K562 (cell line): Measurements from ENCODE around the gene ZNF441. TPM values are rescaled to one million over a fixed set of nuclear protein-coding genes. Genes with fewer than 3 reads are reported as not detected.
A peak's percentile ranks its signal among the peaks of the same experiment; 100 is the strongest.

ENCODE experiments used
- CHD1 ChIP-seq: fragments of 200-600 bp; sonication (generic); IDR thresholded peaks from one replicate; pipeline ENCODE4 v1.6.1; 2012; ENCODE audit warnings: mild to moderate bottlenecking, moderate library complexity, low read length, inconsistent platforms
- CUX1 ChIP-seq: fragments of 200-800 bp; sonication (Bioruptor generic); IDR thresholded peaks from 2 replicates; pipeline ENCODE4 v1.6.1; 2016; ENCODE audit warnings: missing genetic modification characterization, missing compliant biosample characterization
- ELF4 ChIP-seq: fragments of 450-650 bp; formaldehyde crosslinking; IDR thresholded peaks from 2 replicates; pipeline ENCODE4 v1.4.0; 2022; ENCODE audit warnings: missing genetic modification characterization
- EP400 ChIP-seq: fragments of 450-650 bp; IDR thresholded peaks from 2 replicates; pipeline ENCODE4 v1.6.1; 2017; ENCODE audit warnings: antibody characterized with exemption, mild to moderate bottlenecking, moderate library complexity
- FOSL1 ChIP-seq: fragments of 200-800 bp; sonication (Bioruptor generic); conservative IDR thresholded peaks from 2 replicates; pipeline ENCODE4 v1.6.1; 2016; ENCODE audit warnings: missing genetic modification characterization, missing compliant biosample characterization
- FOXK2 ChIP-seq, 2 experiments: fragments of 450-650 bp; IDR thresholded peaks in 1 of 2; conservative IDR thresholded peaks in 1 of 2; 2 replicates each; pipeline ENCODE4 v1.6.1; 2016; ENCODE audit warnings: low read depth in 2 of 2, mild to moderate bottlenecking in 1 of 2
- KHSRP ChIP-seq: fragments of 450-650 bp; IDR thresholded peaks from 2 replicates; pipeline ENCODE4 v1.6.1; 2017
- KLF10 ChIP-seq: fragments of 250-450 bp; sonication (Bioruptor Pico); IDR thresholded peaks from 2 replicates; pipeline ENCODE4 v1.6.1; 2021; ENCODE audit warnings: matching md5 sums
- MEIS2 ChIP-seq: fragments of 450-650 bp; IDR thresholded peaks from 2 replicates; pipeline ENCODE4 v1.6.1; 2014; ENCODE audit warnings: mild to moderate bottlenecking; ENCODE audit not compliant: partially characterized antibody
- SFPQ ChIP-seq: fragments of 200-400 bp; formaldehyde crosslinking; IDR thresholded peaks from 2 replicates; pipeline ENCODE4 v1.6.1; 2017; ENCODE audit warnings: mild to moderate bottlenecking, low read depth, low read length, moderate library complexity
- STAT5A ChIP-seq: IDR thresholded peaks from 2 replicates; pipeline ENCODE4 v1.6.1; 2012; ENCODE audit warnings: low read length, inconsistent platforms, borderline replicate concordance
- THRAP3 ChIP-seq: fragments of 450-650 bp; IDR thresholded peaks from 2 replicates; pipeline ENCODE4 v1.6.1; 2016; ENCODE audit warnings: mild to moderate bottlenecking, inconsistent platforms, borderline replicate concordance
- ZBTB7A ChIP-seq: IDR thresholded peaks from 2 replicates; pipeline ENCODE4 v1.6.1; 2011; ENCODE audit warnings: low read depth, mild to moderate bottlenecking, low read length, moderate library complexity, borderline replicate concordance; ENCODE audit not compliant: control insufficient read depth
- ZNF212 ChIP-seq: fragments of 450-650 bp; formaldehyde crosslinking; IDR thresholded peaks from 2 replicates; pipeline ENCODE4 v1.4.0; 2020; ENCODE audit warnings: mild to moderate bottlenecking
- ZNF740 ChIP-seq, 3 experiments: fragments of 200-800 bp in 1 of 3; sonication (Bioruptor generic) in 1 of 3; sonication (generic) in 1 of 3; formaldehyde crosslinking in 1 of 3; IDR thresholded peaks; 2 replicates each; pipeline versions ENCODE4 v1.6.1 to v1.8.0; 2016 to 2022; ENCODE audit warnings: mild to moderate bottlenecking in 2 of 3, missing compliant biosample characterization in 2 of 3, missing genetic modification characterization in 2 of 3, missing genetic modification reagents in 1 of 3
- ZNF780A ChIP-seq: fragments of 250-450 bp; sonication (Bioruptor Pico); IDR thresholded peaks from 2 replicates; pipeline ENCODE4 v1.5.0; 2021; ENCODE audit warnings: mild to moderate bottlenecking
- polyA plus RNA-seq, 8 experiments: library from polyadenylated mRNA; depleted of rRNA in 4 of 8; stranded (reverse) in 5 of 8; unstranded in 3 of 8; fragments of >200 nt; fragmentation: Nextera tagmentation in 2 of 8; fragmentation: Illumina TruSeq in 1 of 8; extraction: Ambion mirVana in 2 of 8; extraction: Trizol in 1 of 8; gene quantifications; 2 replicates each; pipeline versions ENCODE4 v1.2.1 to v1.2.3, GENCODE V29; 2011 to 2014; ENCODE audit warnings: inconsistent platforms in 1 of 8, missing spikeins in 1 of 8
- total RNA-seq, 7 experiments: library from RNA; depleted of rRNA in 6 of 7; stranded (reverse); fragments of >200 nt in 6 of 7; fragmentation: Illumina TruSeq in 2 of 7; extraction: Trizol in 2 of 7; gene quantifications; 2 replicates each; pipeline versions ENCODE4 v1.2.1 to v1.2.3, GENCODE V29; 2011 to 2021; ENCODE audit warnings: low replicate concordance in 1 of 7
- TF ChIP-seq, protein P1 (sequence below): fragments of 450-650 bp; formaldehyde crosslinking; IDR thresholded peaks from 2 replicates; pipeline ENCODE4 v1.4.0; 2020; ENCODE audit warnings: mild to moderate bottlenecking, moderate library complexity

Gene ZNF441
- total and polyA plus RNA-seq, 9 of the 15 experiments (the other 6 are each of a cell fraction or from before 2014, with no cell fraction given), result 1.9 to 14.0 (median 7.8) TPM

DNA sequence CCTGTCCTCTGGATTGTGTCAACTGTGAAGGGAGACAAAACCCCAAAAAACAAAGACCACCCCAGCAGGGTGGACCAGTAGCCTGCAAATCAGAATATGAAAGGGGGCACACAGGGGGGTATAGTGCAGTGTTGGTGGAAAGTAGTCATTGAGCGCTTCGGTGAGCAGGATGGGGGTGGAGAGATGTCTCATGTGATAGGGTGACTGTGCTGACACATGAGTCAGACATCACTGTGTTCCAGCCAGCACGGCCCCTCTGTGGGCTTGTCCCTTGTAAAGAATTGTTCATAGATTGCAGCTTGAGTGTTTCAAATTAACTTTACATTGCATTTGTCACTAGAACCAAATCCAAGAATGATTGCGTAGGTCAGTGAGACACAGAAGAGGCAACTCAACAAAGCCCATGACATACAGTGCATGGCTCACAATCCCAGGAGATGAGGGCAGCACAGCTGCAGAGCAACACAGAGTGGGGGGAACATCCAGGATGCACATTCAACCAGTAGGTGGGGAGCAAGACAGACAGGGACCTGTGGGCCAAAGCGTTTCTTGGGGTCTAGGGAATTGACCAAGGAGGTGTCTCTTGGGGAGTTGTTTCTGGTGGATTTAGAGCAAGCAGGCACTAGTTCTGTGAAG lies 54.8 kb downstream of the ZNF441 start (continued):
- TF ChIP-seq ZNF740 (CRISPR knock-in tag; IDR thresholded peaks at IDR 0.05) (no peak), ZNF740 (tag; IDR thresholded peaks at IDR 0.05) (no peak), MEIS2 (peak; percentile 67), CHD1 (no peak), THRAP3 (no peak), CUX1 (no peak), KLF10 (CRISPR knock-in tag) (no peak), FOXK2 (conservative IDR thresholded peaks at IDR 0.05 in 1 of 2, IDR thresholded peaks at IDR 0.05 in 1 of 2; ENCODE audit: low read depth in 2 of 2) (no peak), ZNF780A (CRISPR knock-in tag) (no peak), EP400 (no peak), STAT5A (no peak), SFPQ (no peak), KHSRP (no peak), ZBTB7A (peak; percentile 32; the same call in 1 of the 2 replicates), FOSL1 (peak; percentile 93), ZNF212 (no peak), ELF4 (CRISPR knock-in tag) (no peak)
- TF ChIP-seq, protein P1, sequence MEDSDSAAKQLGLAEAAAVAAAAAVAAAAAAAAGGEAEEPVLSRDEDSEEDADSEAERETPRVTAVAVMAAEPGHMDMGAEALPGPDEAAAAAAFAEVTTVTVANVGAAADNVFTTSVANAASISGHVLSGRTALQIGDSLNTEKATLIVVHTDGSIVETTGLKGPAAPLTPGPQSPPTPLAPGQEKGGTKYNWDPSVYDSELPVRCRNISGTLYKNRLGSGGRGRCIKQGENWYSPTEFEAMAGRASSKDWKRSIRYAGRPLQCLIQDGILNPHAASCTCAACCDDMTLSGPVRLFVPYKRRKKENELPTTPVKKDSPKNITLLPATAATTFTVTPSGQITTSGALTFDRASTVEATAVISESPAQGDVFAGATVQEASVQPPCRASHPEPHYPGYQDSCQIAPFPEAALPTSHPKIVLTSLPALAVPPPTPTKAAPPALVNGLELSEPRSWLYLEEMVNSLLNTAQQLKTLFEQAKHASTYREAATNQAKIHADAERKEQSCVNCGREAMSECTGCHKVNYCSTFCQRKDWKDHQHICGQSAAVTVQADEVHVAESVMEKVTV, result no peak
